ENCODE data around the gene GPLD1.
"Not testable (repeated sequence)": the region's sequence is repeated elsewhere in the genome, so short reads cannot be mapped to it uniquely, and the experiment has no call there.

GPLD1 gene

DNA sequence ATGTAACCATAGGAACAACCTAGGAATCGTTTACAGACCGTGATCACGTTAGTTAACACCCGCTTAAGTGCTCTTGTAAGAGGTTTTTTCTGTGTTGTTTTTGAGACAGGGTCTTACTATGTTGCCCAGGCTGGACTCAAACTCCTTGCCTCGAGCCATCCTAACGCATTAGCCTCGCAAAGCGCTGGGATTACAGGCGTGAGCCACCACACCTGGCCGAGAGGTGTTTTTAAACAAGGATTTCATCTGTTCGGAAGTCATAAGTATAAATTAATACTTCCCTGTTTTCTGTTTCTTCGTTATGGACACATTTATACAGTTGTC, 85.9 kb downstream of the GPLD1 start:
- Histone ChIP-seq H3K27me3 (peaks cover 0 to 7% of the 10 kb centered on the region in 2 donors), H3K27ac (peak overlapping the region; percentile 71 to 81), H3K9me3 (no peaks in the 10 kb centered on the region), H3K36me3 (peaks cover 0 to 22% (median 9%) of the 10 kb centered on the region in 3 donors), H3K4me1 (peaks cover 0 to 24% (median 8%) of the 10 kb centered on the region in 4 donors), H3K4me3 (peak overlapping the region; percentile 70 to 80)
- TF ChIP-seq, protein P1, sequence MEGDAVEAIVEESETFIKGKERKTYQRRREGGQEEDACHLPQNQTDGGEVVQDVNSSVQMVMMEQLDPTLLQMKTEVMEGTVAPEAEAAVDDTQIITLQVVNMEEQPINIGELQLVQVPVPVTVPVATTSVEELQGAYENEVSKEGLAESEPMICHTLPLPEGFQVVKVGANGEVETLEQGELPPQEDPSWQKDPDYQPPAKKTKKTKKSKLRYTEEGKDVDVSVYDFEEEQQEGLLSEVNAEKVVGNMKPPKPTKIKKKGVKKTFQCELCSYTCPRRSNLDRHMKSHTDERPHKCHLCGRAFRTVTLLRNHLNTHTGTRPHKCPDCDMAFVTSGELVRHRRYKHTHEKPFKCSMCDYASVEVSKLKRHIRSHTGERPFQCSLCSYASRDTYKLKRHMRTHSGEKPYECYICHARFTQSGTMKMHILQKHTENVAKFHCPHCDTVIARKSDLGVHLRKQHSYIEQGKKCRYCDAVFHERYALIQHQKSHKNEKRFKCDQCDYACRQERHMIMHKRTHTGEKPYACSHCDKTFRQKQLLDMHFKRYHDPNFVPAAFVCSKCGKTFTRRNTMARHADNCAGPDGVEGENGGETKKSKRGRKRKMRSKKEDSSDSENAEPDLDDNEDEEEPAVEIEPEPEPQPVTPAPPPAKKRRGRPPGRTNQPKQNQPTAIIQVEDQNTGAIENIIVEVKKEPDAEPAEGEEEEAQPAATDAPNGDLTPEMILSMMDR (IDR thresholded peaks at IDR 0.05): no peak
- intact Hi-C loops (cut with DNase I; ENCODE audit: low total_unique reads): loop anchor here (5.0 kb wide), 1 partner anchor 684 kb away; no protein-coding TSS in a partner anchor
- DNase-seq: no peak

DNA sequence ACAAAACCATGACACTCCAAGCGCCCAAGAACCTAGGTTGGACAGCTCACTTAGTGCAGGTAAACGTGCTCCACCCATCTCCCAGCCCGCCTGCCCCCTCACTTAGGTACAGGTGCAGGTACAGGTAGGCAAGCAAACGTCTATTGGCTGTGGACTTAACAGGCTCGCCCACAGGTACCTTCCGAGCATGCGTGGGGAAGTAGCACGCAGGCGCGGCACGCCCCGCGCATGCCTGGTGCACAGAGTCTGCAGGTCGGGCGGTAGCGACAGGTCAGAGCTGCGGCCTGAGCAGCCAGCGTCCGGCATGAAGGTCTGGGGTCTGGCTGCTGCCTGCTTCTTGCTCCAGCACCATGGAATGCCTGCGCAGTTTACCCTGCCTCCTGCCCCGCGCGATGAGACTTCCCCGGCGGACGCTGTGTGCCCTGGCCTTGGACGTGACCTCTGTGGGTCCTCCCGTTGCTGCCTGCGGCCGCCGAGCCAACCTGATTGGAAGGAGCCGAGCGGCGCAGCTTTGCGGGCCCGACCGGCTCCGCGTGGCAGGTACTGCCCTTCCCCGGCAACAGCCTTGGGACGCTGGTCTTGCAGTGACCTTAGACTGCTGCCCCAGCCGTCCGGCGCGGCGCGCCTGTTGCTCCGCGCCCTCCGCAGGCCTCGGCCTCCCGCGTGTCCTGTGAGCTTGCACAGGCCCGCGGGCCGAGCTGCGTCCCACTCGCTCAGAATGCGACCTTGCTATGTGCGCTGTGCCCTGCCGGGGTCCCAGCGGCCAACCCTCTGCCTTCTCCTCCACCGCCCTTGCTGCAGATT, 86.5 kb downstream of the GPLD1 start, which contains the start of gene MRS2:
Gene MRS2, plus strand, starts transcription at position 240 of the 804 bp plus-strand sequence. Its CDS starts 111 bp downstream, at position 351.
- Histone ChIP-seq H3K27ac (peak within 1 kb of the TSS; percentile 71 to 81), H3K4me3 (peak within 1 kb of the TSS; percentile 70 to 80), H3K27me3 (peaks cover 0 to 12% of the 10 kb centered on the region in 2 donors), H3K36me3 (peaks cover 0 to 17% (median 6%) of the 10 kb centered on the region in 3 donors), H3K4me1 (peaks cover 0 to 24% (median 8%) of the 10 kb centered on the region in 4 donors), H3K9me3 (no peaks in the 10 kb centered on the region)
- intact Hi-C loops (cut with DNase I; ENCODE audit: low total_unique reads): loop anchor here (5.0 kb wide), 1 partner anchor 684 kb away; no protein-coding TSS in a partner anchor
- TF ChIP-seq, protein P1 (IDR thresholded peaks at IDR 0.05): no peak
- DNase-seq: peak; percentile 80 to 91

DNA sequence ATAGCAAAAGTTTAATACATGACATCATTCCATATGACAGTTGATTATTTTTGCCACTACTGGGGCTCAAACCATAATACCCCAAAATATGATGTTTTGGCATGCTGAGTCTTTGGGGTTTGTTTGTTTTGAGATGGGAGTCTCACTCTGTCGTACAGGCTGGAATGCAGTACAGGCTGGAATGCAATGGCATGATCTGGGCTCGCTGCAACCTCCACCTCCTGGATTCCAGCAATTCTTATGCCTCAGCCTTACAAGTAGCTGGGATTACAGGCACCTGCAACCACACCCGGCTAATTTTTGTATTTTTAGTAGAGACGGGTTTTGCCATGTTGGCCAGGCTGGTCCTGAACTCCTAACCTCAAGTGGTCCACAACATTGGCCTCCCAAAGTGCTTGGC, 87.9 kb downstream of the GPLD1 start:
- Histone ChIP-seq H3K27me3 (peaks cover 0 to 20% of the 10 kb centered on the region in 2 donors), H3K36me3 (peaks cover 0 to 4% (median 0%) of the 10 kb centered on the region in 3 donors), H3K27ac (no peak overlapping the region), H3K4me1 (peaks cover 0 to 24% (median 8%) of the 10 kb centered on the region in 4 donors), H3K4me3 (no peak overlapping the region), H3K9me3 (no peaks in the 10 kb centered on the region)
- TF ChIP-seq, protein P1 (IDR thresholded peaks at IDR 0.05): no peak
- intact Hi-C loops (cut with DNase I; ENCODE audit: low total_unique reads): loop anchor here (5.0 kb wide), 1 partner anchor 686 kb away; no protein-coding TSS in a partner anchor
- DNase-seq: no peak

DNA sequence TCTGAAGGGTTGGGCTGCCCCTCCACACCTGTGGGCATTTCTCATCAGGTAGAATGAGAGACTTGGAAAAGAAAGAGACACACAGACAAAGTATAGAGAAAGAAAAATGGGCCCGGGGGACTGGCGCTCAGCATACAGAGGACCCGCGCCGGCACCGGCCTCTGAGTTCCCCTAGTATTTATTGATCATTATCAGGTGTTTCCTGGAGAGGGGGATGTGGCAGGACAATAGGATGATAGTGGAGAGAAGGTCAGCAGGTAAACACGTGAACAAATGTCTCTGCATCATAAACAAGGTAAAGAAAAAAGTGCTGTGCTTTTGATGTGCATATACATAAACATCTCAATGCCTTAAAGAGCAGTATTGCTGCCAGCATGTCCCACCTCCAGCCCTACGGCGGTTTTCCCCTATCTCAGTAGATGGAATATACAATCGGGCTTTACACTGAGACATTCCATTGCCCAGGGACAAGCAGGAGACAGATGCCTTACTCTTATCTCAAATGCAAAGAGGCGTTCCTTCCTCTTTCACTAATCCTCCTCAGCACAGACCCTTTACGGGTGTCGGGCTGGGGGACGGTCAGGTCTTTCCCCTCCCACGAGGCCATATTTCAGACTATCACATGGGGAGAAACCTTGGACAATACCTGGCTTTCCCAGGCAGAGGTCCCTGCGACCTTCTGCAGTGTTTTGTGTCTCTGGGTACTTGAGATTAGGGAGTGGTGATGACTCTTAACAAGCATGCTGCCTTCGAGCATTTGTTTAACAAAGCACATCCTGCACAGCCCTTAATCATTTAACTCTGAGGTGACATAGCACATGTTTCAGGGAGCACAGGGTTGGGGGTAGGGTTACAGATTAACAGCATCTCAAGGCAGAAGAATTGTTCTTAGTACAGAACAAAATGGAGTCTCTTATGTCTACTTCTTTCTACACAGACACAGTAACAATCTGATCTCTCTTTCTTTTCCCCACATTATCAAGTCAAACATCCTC, 89.0 kb downstream of the GPLD1 start:
- intact Hi-C loops (cut with DNase I; ENCODE audit: low total_unique reads): loop anchor here (5.0 kb wide), 1 partner anchor 687 kb away; no protein-coding TSS in a partner anchor
- not testable (repeated sequence) for H3K4me3 ChIP-seq, H3K36me3 ChIP-seq, H3K9me3 ChIP-seq, DNase-seq, H3K27ac ChIP-seq
- peaks cover 0 to 30% of the 10 kb centered on the region in 2 donors for H3K27me3 ChIP-seq
- H3K4me1 ChIP-seq: peaks cover 0 to 24% (median 8%) of the 10 kb centered on the region in 4 donors

DNA sequence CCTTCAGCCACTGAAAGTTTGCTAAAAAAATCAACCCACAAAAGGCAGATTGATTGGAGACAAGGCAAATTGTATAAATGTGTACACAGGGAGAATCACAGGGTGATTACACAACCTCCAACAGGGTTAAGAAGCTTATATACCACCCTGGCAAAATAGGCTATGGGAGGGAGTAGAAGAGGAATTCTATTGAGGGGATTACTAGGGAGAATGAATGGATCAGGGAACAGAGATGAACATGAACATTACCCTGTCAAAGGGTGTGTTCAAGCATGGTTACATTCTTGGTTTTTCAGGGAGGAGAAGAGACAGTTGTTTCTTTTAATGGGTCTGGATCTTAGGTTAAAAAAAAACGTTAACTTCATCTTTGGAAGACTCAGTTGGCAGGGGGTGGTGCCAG, 91.7 kb downstream of the GPLD1 start:
- Histone ChIP-seq H3K27ac (no peak overlapping the region), H3K9me3 (no peaks in the 10 kb centered on the region), H3K27me3 (peaks cover 0 to 33% of the 10 kb centered on the region in 2 donors), H3K4me3 (no peak overlapping the region), H3K36me3 (no peaks in the 10 kb centered on the region), H3K4me1 (peaks cover 0 to 6% (median 3%) of the 10 kb centered on the region in 4 donors)
- intact Hi-C loops (cut with DNase I; ENCODE audit: low total_unique reads): no loop called here
- TF ChIP-seq, protein P1 (IDR thresholded peaks at IDR 0.05): no peak
- no peak for DNase-seq

All from tibial artery (tissue), 4 donors.